SK-N-SH (cell line): Measurements from ENCODE around the gene WDR93. TPM values are rescaled to one million over a fixed set of nuclear protein-coding genes. Genes with fewer than 3 reads are reported as not detected.

ENCODE experiments used
- CTCF ChIA-PET: fragments of 300-600, 350-600 bp; formaldehyde crosslinking; extraction: SDS; loops from one replicate; lab custom pipeline; 2021; lab: Yijun Ruan, JAX
- POLR2A ChIA-PET: fragments of 350-600 bp; sonication (Branson Sonifier 250); formaldehyde crosslinking; extraction: SDS; loops from one replicate; lab custom pipeline; 2020; ENCODE audit warnings: antibody characterized with exemption, inconsistent platforms; lab: Yijun Ruan, JAX
- DNase-seq: peaks from one replicate; pipeline ENCODE4 v3.0.0; 2012
- H2AFZ ChIP-seq: fragments of 200-600 bp; sonication (generic); 2 replicates; pipeline ENCODE4 v1.8.1; 2016; ENCODE audit warnings: antibody characterized with exemption, mild to moderate bottlenecking, low read depth
- H3F3A ChIP-seq: fragments of 200-600 bp; sonication (generic); replicated peaks from 2 replicates; pipeline ENCODE3; 2016; ENCODE audit warnings: antibody characterized with exemption, mild to moderate bottlenecking; ENCODE audit not compliant: insufficient read depth
- H3K27ac ChIP-seq, 2 experiments: fragments of 200-500 bp in 1 of 2; fragments of 200-600 bp in 1 of 2; sonication (Bioruptor generic) in 1 of 2; sonication (generic), shearing (Covaris generic) in 1 of 2; 2 replicates each; pipeline versions ENCODE4 v1.5.1 to v1.6.1; 2014 to 2016; ENCODE audit warnings: low read depth in 2 of 2, inconsistent platforms in 1 of 2, low read length in 1 of 2, mild to moderate bottlenecking in 1 of 2, mixed read lengths in 1 of 2
- H3K27me3 ChIP-seq: fragments of 200-600 bp; sonication (generic), shearing (Covaris generic); 2 replicates; pipeline ENCODE4 v1.6.1; 2016; ENCODE audit warnings: mixed run types; ENCODE audit not compliant: insufficient read depth
- H3K36me3 ChIP-seq, 2 experiments: fragments of 200-500 bp in 1 of 2; fragments of 200-600 bp in 1 of 2; sonication (Bioruptor generic) in 1 of 2; sonication (generic) in 1 of 2; replicated peaks in 1 of 2; 2 replicates each; pipeline versions ENCODE3 to v1.5.1; 2014 to 2016; ENCODE audit warnings: low read length in 1 of 2, mild to moderate bottlenecking in 1 of 2; ENCODE audit not compliant: insufficient read depth in 2 of 2, control insufficient read depth in 1 of 2
- H3K4me1 ChIP-seq, 2 experiments: fragments of 200-500 bp in 1 of 2; fragments of 200-600 bp in 1 of 2; sonication (Bioruptor generic) in 1 of 2; sonication (generic), shearing (Covaris generic) in 1 of 2; 2 replicates each; pipeline versions ENCODE4 v1.5.1 to v1.6.1; 2014 to 2016; ENCODE audit warnings: low read depth in 1 of 2, low read length in 1 of 2, mixed run types in 1 of 2; ENCODE audit not compliant: insufficient read depth in 2 of 2, control insufficient read depth in 1 of 2
- H3K4me2 ChIP-seq: fragments of 200-600 bp; sonication (generic), shearing (Covaris generic); 2 replicates; pipeline ENCODE4 v1.6.1; 2017; ENCODE audit warnings: mixed run types
- H3K4me3 ChIP-seq, 2 experiments: fragments of 200-500 bp in 1 of 2; fragments of 200-600 bp in 1 of 2; sonication (Bioruptor generic) in 1 of 2; sonication (generic), shearing (Covaris generic) in 1 of 2; 2 replicates each; pipeline versions ENCODE4 v1.5.1 to v1.8.1; 2014 to 2016; ENCODE audit warnings: low read depth in 2 of 2, inconsistent platforms in 1 of 2, low read length in 1 of 2, mild to moderate bottlenecking in 1 of 2, mixed read lengths in 1 of 2, moderate library complexity in 1 of 2
- H3K79me2 ChIP-seq: fragments of 200-600 bp; sonication (generic); 2 replicates; pipeline ENCODE4 v1.8.1; 2017; ENCODE audit warnings: mild to moderate bottlenecking; ENCODE audit not compliant: insufficient read depth
- H3K9ac ChIP-seq: fragments of 200-600 bp; sonication (generic); 2 replicates; pipeline ENCODE4 v1.6.1; 2017; ENCODE audit warnings: mixed run types
- H3K9me2 ChIP-seq: fragments of 200-600 bp; sonication (generic); 2 replicates; pipeline ENCODE4 v1.6.1; 2017; ENCODE audit warnings: mixed run types
- H3K9me3 ChIP-seq: fragments of 200-600 bp; sonication (generic); 2 replicates; pipeline ENCODE4 v1.6.1; 2017; ENCODE audit warnings: mixed run types, mild to moderate bottlenecking, moderate library complexity
- H4K20me1 ChIP-seq: fragments of 200-600 bp; sonication (generic); 2 replicates; pipeline ENCODE4 v1.6.1; 2017; ENCODE audit warnings: mild to moderate bottlenecking, mixed run types; ENCODE audit not compliant: insufficient read depth
- EP300 ChIP-seq, 2 experiments: IDR thresholded peaks; 2 replicates each; pipeline versions ENCODE4 v1.4.0 to v1.6.1; 2012; ENCODE audit warnings: borderline replicate concordance in 1 of 2, low read depth in 1 of 2, low read length in 1 of 2
- FOXJ3 ChIP-seq: sonication (generic); formaldehyde crosslinking; IDR thresholded peaks from 2 replicates; pipeline ENCODE4 v1.5.1; 2020; ENCODE audit warnings: mild to moderate bottlenecking, missing genetic modification reagents
- JUND ChIP-seq: IDR thresholded peaks from 2 replicates; pipeline ENCODE4 v1.4.0; 2012
- MAX ChIP-seq: IDR thresholded peaks from 2 replicates; pipeline ENCODE4 v1.4.0; 2012; ENCODE audit warnings: low read depth
- MEF2A ChIP-seq: IDR thresholded peaks from 2 replicates; pipeline ENCODE4 v1.4.0; 2012; ENCODE audit warnings: low read depth, borderline replicate concordance
- RAD21 ChIP-seq: IDR thresholded peaks from 2 replicates; pipeline ENCODE4 v1.6.1; 2012; ENCODE audit warnings: mild to moderate bottlenecking, low read length
- REST ChIP-seq: IDR thresholded peaks from 2 replicates; pipeline ENCODE4 v1.6.1; 2012; ENCODE audit warnings: mild to moderate bottlenecking, low read depth, low read length, moderate library complexity
- RXRA ChIP-seq: IDR thresholded peaks from 2 replicates; pipeline ENCODE4 v1.4.0; 2012; ENCODE audit warnings: low read depth, mild to moderate bottlenecking, borderline replicate concordance
- USF2 ChIP-seq: fragments of 150-350 bp; IDR thresholded peaks from 2 replicates; pipeline ENCODE4 v1.6.1; 2017; ENCODE audit warnings: antibody characterized with exemption, low read length, low read depth, borderline replicate concordance
- YY1 ChIP-seq: IDR thresholded peaks from 2 replicates; pipeline ENCODE4 v1.4.0; 2012; ENCODE audit warnings: low read depth, mild to moderate bottlenecking
- WGBS: methylation state at CpG from one replicate; pipeline ENCODE4 v1.1.6; 2017; ENCODE audit warnings: low lambda C conversion rate; 5-methylcytosine and 5-hydroxymethylcytosine counted together
- polyA plus RNA-seq, 3 experiments: library from polyadenylated mRNA; depleted of rRNA; stranded (reverse); fragments of >200 nt; gene quantifications; 2 replicates each; pipeline ENCODE4 v1.2.3, GENCODE V29; 2012
- TF ChIP-seq, protein P1 (sequence below): IDR thresholded peaks from 2 replicates; pipeline ENCODE4 v1.4.0; 2012; ENCODE audit warnings: low read depth, borderline replicate concordance
- TF ChIP-seq, protein P2 (sequence below): fragments of 200-600 bp; sonication (generic); IDR thresholded peaks from 2 replicates; pipeline ENCODE4 v1.6.1; 2017; ENCODE audit warnings: antibody characterized with exemption, mild to moderate bottlenecking, moderate library complexity
- TF ChIP-seq, protein P3 (sequence below): fragments of 150-350 bp; IDR thresholded peaks from 2 replicates; pipeline ENCODE4 v1.6.1; 2016; ENCODE audit warnings: mild to moderate bottlenecking, low read depth, low read length

WDR93 gene
- polyA plus RNA-seq, 1 of the 3 experiments (the other 2 are of a cell fraction): 0.35 TPM

DNA sequence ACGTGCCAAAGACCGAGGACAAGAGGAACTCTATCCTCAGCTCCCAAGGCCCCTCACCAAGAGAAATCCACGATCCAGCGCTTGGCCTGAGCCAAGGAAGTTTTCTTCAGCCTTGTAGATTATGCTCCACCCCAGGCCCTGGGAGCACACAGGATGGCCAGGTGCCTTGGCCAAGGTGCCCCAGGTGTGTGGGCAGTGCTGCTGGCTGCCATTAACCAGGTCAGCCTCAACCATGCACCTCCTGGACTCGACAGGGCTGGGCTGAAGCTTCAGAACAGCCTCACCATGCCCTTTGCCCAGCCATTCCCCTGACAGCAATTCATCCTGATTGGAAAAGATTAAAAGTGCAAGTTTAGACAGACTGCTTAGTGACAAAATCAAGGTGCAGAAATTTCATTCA lies 71.3 kb downstream of the WDR93 start:
- Histone ChIP-seq H3K9me2 (no peaks in the 10 kb centered on the region), H3K4me2 (no peak overlapping the region), H3K4me1 (peaks cover 4 to 22% of the 10 kb centered on the region in 2 experiments; a peak in 1 of 4 replicates), H3K4me3 (no peak overlapping the region), H4K20me1 (no peaks in the 10 kb centered on the region), H3K27me3 (no peaks in the 10 kb centered on the region), H3K9me3 (no peaks in the 10 kb centered on the region), H3K9ac (no peak overlapping the region), H2AFZ (no peak overlapping the region), H3K27ac (no peak overlapping the region), H3K36me3 (no peaks in the 10 kb centered on the region), H3K79me2 (no peaks in the 10 kb centered on the region), H3F3A (no peaks in the 10 kb centered on the region)
- DNase-seq: no peak
- 89% methylated on average over 5 of the region's 5 CpGs for WGBS
- POLR2A ChIA-PET: no interaction called here
- TF ChIP-seq EP300 (IDR thresholded peaks at IDR 0.05; ENCODE audit: borderline replicate concordance in 1 of 2, low read depth in 1 of 2, low read length in 1 of 2): no peak
- no peak for TF ChIP-seq RXRA
- no peak for TF ChIP-seq MEF2A
- TF ChIP-seq REST: no peak
- TF ChIP-seq YY1: no peak
- TF ChIP-seq, protein P1, sequence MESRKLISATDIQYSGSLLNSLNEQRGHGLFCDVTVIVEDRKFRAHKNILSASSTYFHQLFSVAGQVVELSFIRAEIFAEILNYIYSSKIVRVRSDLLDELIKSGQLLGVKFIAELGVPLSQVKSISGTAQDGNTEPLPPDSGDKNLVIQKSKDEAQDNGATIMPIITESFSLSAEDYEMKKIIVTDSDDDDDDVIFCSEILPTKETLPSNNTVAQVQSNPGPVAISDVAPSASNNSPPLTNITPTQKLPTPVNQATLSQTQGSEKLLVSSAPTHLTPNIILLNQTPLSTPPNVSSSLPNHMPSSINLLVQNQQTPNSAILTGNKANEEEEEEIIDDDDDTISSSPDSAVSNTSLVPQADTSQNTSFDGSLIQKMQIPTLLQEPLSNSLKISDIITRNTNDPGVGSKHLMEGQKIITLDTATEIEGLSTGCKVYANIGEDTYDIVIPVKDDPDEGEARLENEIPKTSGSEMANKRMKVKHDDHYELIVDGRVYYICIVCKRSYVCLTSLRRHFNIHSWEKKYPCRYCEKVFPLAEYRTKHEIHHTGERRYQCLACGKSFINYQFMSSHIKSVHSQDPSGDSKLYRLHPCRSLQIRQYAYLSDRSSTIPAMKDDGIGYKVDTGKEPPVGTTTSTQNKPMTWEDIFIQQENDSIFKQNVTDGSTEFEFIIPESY: no peak
- TF ChIP-seq, protein P2, sequence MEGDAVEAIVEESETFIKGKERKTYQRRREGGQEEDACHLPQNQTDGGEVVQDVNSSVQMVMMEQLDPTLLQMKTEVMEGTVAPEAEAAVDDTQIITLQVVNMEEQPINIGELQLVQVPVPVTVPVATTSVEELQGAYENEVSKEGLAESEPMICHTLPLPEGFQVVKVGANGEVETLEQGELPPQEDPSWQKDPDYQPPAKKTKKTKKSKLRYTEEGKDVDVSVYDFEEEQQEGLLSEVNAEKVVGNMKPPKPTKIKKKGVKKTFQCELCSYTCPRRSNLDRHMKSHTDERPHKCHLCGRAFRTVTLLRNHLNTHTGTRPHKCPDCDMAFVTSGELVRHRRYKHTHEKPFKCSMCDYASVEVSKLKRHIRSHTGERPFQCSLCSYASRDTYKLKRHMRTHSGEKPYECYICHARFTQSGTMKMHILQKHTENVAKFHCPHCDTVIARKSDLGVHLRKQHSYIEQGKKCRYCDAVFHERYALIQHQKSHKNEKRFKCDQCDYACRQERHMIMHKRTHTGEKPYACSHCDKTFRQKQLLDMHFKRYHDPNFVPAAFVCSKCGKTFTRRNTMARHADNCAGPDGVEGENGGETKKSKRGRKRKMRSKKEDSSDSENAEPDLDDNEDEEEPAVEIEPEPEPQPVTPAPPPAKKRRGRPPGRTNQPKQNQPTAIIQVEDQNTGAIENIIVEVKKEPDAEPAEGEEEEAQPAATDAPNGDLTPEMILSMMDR: no peak
- TF ChIP-seq MAX: no peak
- no peak for TF ChIP-seq USF2
- TF ChIP-seq RAD21: no peak
- TF ChIP-seq, protein P3, sequence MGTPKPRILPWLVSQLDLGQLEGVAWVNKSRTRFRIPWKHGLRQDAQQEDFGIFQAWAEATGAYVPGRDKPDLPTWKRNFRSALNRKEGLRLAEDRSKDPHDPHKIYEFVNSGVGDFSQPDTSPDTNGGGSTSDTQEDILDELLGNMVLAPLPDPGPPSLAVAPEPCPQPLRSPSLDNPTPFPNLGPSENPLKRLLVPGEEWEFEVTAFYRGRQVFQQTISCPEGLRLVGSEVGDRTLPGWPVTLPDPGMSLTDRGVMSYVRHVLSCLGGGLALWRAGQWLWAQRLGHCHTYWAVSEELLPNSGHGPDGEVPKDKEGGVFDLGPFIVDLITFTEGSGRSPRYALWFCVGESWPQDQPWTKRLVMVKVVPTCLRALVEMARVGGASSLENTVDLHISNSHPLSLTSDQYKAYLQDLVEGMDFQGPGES: no peak
- TF ChIP-seq FOXJ3 (CRISPR knock-in tag): no peak
- no peak for TF ChIP-seq JUND
- CTCF ChIA-PET: interaction anchor here (1.1 to 6.9 kb wide), 16 partner anchors 8 to 127 kb away, joined by 3 to 153 read pairs (median 8); partner anchors contain the start of genes MESP1 and MESP2
